Measurements from ENCODE around the gene HS3ST4.
"Not testable (repeated sequence)": the region's sequence is repeated elsewhere in the genome, so short reads cannot be mapped to it uniquely, and the experiment has no call there.

Gene HS3ST4

GRCh38 chr16:25771216-25771615 is 79.5 kb downstream of the HS3ST4 start:
- no peaks in the 10 kb centered on the region for H3K4me1 ChIP-seq (ENCODE audit: insufficient read depth, low read length)

GRCh38 chr16:25771812-25772568 is 80.2 kb downstream of the HS3ST4 start:
- H3K79me2 ChIP-seq (ENCODE audit: insufficient read depth, low read length) = no peaks in the 10 kb centered on the region
- H3K9me3 ChIP-seq (ENCODE audit: insufficient read depth, low read length, severe bottlenecking) = no peaks in the 10 kb centered on the region
- TF ChIP-seq CTCF (IDR thresholded peaks at IDR 0.05; ENCODE audit: borderline replicate concordance, extremely low read depth, low read length, poor library complexity, severe bottlenecking) = no peak
- TF ChIP-seq EZH2 (IDR thresholded peaks at IDR 0.05; ENCODE audit: borderline replicate concordance, low read depth, low read length, severe bottlenecking) = no peak
- H2AFZ ChIP-seq (ENCODE audit: low read depth, low read length) = no peak overlapping the region
- ATAC-seq (ENCODE audit: insufficient read depth, low read depth) = no peak
- no peak overlapping the region for H3K27ac ChIP-seq (ENCODE audit: low read length)
- H3K4me1 ChIP-seq (ENCODE audit: insufficient read depth, low read length) = no peaks in the 10 kb centered on the region
- H3K4me3 ChIP-seq (ENCODE audit: low read depth in 1 of 2, low read length in 2 of 2) = no peak overlapping the region
- H3K27me3 ChIP-seq (ENCODE audit: insufficient read depth, low read length, poor library complexity) = no peaks in the 10 kb centered on the region
- DNase-seq = no peak
- no peak overlapping the region for H3K4me2 ChIP-seq (ENCODE audit: insufficient read depth, low read length)
- H4K20me1 ChIP-seq (ENCODE audit: insufficient read depth, low read length) = no peaks in the 10 kb centered on the region
- no peak overlapping the region for H3K9ac ChIP-seq (ENCODE audit: low read depth, low read length)
- H3K36me3 ChIP-seq (ENCODE audit: insufficient read depth, low read length) = no peaks in the 10 kb centered on the region

More at GRCh38 chr16:25771216-25771615, 79.5 kb downstream of the HS3ST4 start:
- Histone ChIP-seq H3K36me3 (ENCODE audit: insufficient read depth, low read length) (no peaks in the 10 kb centered on the region), H3K4me3 (ENCODE audit: low read depth in 1 of 2, low read length in 2 of 2) (no peak overlapping the region), H3K9me3 (ENCODE audit: insufficient read depth, low read length, severe bottlenecking) (no peaks in the 10 kb centered on the region), H3K4me2 (ENCODE audit: insufficient read depth, low read length) (no peak overlapping the region), H4K20me1 (ENCODE audit: insufficient read depth, low read length) (no peaks in the 10 kb centered on the region), H3K9ac (ENCODE audit: low read depth, low read length) (no peak overlapping the region), H3K27me3 (ENCODE audit: insufficient read depth, low read length, poor library complexity) (no peaks in the 10 kb centered on the region), H3K27ac (ENCODE audit: low read length) (no peak overlapping the region), H3K79me2 (ENCODE audit: insufficient read depth, low read length) (no peaks in the 10 kb centered on the region), H2AFZ (ENCODE audit: low read depth, low read length) (no peak overlapping the region)
- TF ChIP-seq EZH2 (IDR thresholded peaks at IDR 0.05; ENCODE audit: borderline replicate concordance, low read depth, low read length, severe bottlenecking) = no peak
- no peak for TF ChIP-seq CTCF (IDR thresholded peaks at IDR 0.05; ENCODE audit: borderline replicate concordance, extremely low read depth, low read length, poor library complexity, severe bottlenecking)
- ATAC-seq (ENCODE audit: insufficient read depth, low read depth) = no peak
- no peak for DNase-seq

GRCh38 chr16:25776214-25776613 is 84.5 kb downstream of the HS3ST4 start:
- H3K36me3 ChIP-seq (ENCODE audit: insufficient read depth, low read length); ATAC-seq (ENCODE audit: insufficient read depth, low read depth); DNase-seq; H4K20me1 ChIP-seq (ENCODE audit: insufficient read depth, low read length); H3K9me3 ChIP-seq (ENCODE audit: insufficient read depth, low read length, severe bottlenecking); H3K79me2 ChIP-seq (ENCODE audit: insufficient read depth, low read length); H3K27me3 ChIP-seq (ENCODE audit: insufficient read depth, low read length, poor library complexity); H3K4me2 ChIP-seq (ENCODE audit: insufficient read depth, low read length); H2AFZ ChIP-seq (ENCODE audit: low read depth, low read length); H3K9ac ChIP-seq (ENCODE audit: low read depth, low read length); H3K27ac ChIP-seq (ENCODE audit: low read length); H3K4me1 ChIP-seq (ENCODE audit: insufficient read depth, low read length); H3K4me3 ChIP-seq (ENCODE audit: low read depth in 1 of 2, low read length in 2 of 2): not testable (repeated sequence)

- Histone ChIP-seq H3K36me3 (ENCODE audit: insufficient read depth, low read length) (no peaks in the 10 kb centered on the region), H3K4me1 (ENCODE audit: insufficient read depth, low read length) (no peaks in the 10 kb centered on the region), H3K4me2 (ENCODE audit: insufficient read depth, low read length) (no peak overlapping the region), H3K4me3 (ENCODE audit: low read depth in 1 of 2, low read length in 2 of 2) (no peak overlapping the region), H3K27me3 (ENCODE audit: insufficient read depth, low read length, poor library complexity) (no peaks in the 10 kb centered on the region), H4K20me1 (ENCODE audit: insufficient read depth, low read length) (no peaks in the 10 kb centered on the region), H3K27ac (ENCODE audit: low read length) (no peak overlapping the region), H3K9me3 (ENCODE audit: insufficient read depth, low read length, severe bottlenecking) (no peaks in the 10 kb centered on the region), H3K79me2 (ENCODE audit: insufficient read depth, low read length) (no peaks in the 10 kb centered on the region), H2AFZ (ENCODE audit: low read depth, low read length) (no peak overlapping the region), H3K9ac (ENCODE audit: low read depth, low read length) (no peak overlapping the region)
- TF ChIP-seq CTCF (IDR thresholded peaks at IDR 0.05; ENCODE audit: borderline replicate concordance, extremely low read depth, low read length, poor library complexity, severe bottlenecking) (no peak), EZH2 (IDR thresholded peaks at IDR 0.05; ENCODE audit: borderline replicate concordance, low read depth, low read length, severe bottlenecking) (no peak)
- no peak for ATAC-seq (ENCODE audit: insufficient read depth, low read depth)
- no peak for DNase-seq
These were observed 91.5 kb downstream of the HS3ST4 start for GRCh38 chr16:25783226-25783625.
